H9 (cell line): ENCODE results near the gene PKNOX2. TPM values are rescaled to one million over a fixed set of nuclear protein-coding genes. Genes with fewer than 3 reads are reported as not detected.
A peak's percentile ranks its signal among the peaks of the same experiment; 100 is the strongest.

Experiments used
- DNase-seq: peaks from one replicate; pipeline ENCODE4 v3.0.0-alpha.2; 2017
- H2AFZ ChIP-seq: one replicate; pipeline ENCODE4 v1.6.1; 2013; ENCODE audit warnings: mild to moderate bottlenecking, low read length, control low read depth, moderate library complexity
- H2AK5ac ChIP-seq: 2 replicates; pipeline ENCODE4 v1.6.1; 2013; ENCODE audit warnings: low read length, control low read depth, mixed read lengths; ENCODE audit not compliant: insufficient read length
- H2BK120ac ChIP-seq: one replicate; pipeline ENCODE4 v1.6.1; 2013; ENCODE audit warnings: low read depth, mild to moderate bottlenecking, low read length, control low read depth, inconsistent platforms; ENCODE audit not compliant: poor library complexity, severe bottlenecking
- H2BK12ac ChIP-seq: 2 replicates; pipeline ENCODE4 v1.6.1; 2013; ENCODE audit warnings: low read length, control low read depth, mixed read lengths, low read depth; ENCODE audit not compliant: insufficient read length
- H2BK15ac ChIP-seq: 2 replicates; pipeline ENCODE4 v1.6.1; 2013; ENCODE audit warnings: low read depth, low read length, control low read depth
- H2BK20ac ChIP-seq: one replicate; pipeline ENCODE4 v1.6.1; 2013; ENCODE audit warnings: low read depth, mild to moderate bottlenecking, low read length, control low read depth, inconsistent platforms; ENCODE audit not compliant: poor library complexity, severe bottlenecking
- H2BK5ac ChIP-seq: 2 replicates; pipeline ENCODE4 v1.6.1; 2013; ENCODE audit warnings: low read length, control low read depth, mixed read lengths; ENCODE audit not compliant: insufficient read length
- H3K14ac ChIP-seq: 2 replicates; pipeline ENCODE4 v1.6.1; 2013; ENCODE audit warnings: low read length, control low read depth; ENCODE audit not compliant: insufficient read depth
- H3K18ac ChIP-seq: 2 replicates; pipeline ENCODE4 v1.6.1; 2013; ENCODE audit warnings: low read depth, mild to moderate bottlenecking, mixed read lengths, low read length, control low read depth; ENCODE audit not compliant: insufficient read length
- H3K23ac ChIP-seq: 2 replicates; pipeline ENCODE4 v1.6.1; 2013; ENCODE audit warnings: low read length, control low read depth, mixed read lengths, low read depth; ENCODE audit not compliant: insufficient read length
- H3K23me2 ChIP-seq: 2 replicates; pipeline ENCODE4 v1.6.1; 2013; ENCODE audit warnings: low read depth, mild to moderate bottlenecking, mixed read lengths, low read length, control low read depth; ENCODE audit not compliant: insufficient read length, poor library complexity, severe bottlenecking
- H3K27ac ChIP-seq: 2 replicates; pipeline ENCODE4 v1.5.1; 2013; ENCODE audit warnings: low read length, control low read depth, mixed read lengths, low read depth; ENCODE audit not compliant: insufficient read length
- H3K27me3 ChIP-seq: 2 replicates; pipeline ENCODE4 v1.6.1; 2013; ENCODE audit warnings: low read length, control low read depth, inconsistent platforms; ENCODE audit not compliant: insufficient read depth
- H3K4ac ChIP-seq: 2 replicates; pipeline ENCODE4 v1.6.1; 2013; ENCODE audit warnings: low read depth, mild to moderate bottlenecking, control low read depth, inconsistent platforms, low read length, moderate library complexity
- H3K4me1 ChIP-seq: 2 replicates; pipeline ENCODE4 v1.6.1; 2013; ENCODE audit warnings: low read length, control low read depth, inconsistent platforms; ENCODE audit not compliant: insufficient read depth
- H3K4me2 ChIP-seq: 2 replicates; pipeline ENCODE4 v1.6.1; 2013; ENCODE audit warnings: low read length, control low read depth, mixed read lengths; ENCODE audit not compliant: insufficient read length, insufficient read depth
- H3K56ac ChIP-seq: 2 replicates; pipeline ENCODE4 v1.6.1; 2013; ENCODE audit warnings: low read depth, mild to moderate bottlenecking, mixed read lengths, low read length, control low read depth; ENCODE audit not compliant: insufficient read length
- H3K79me1 ChIP-seq: 2 replicates; pipeline ENCODE4 v1.6.1; 2013; ENCODE audit warnings: low read depth, mild to moderate bottlenecking, moderate library complexity, low read length, control low read depth, inconsistent platforms; ENCODE audit not compliant: insufficient read depth, poor library complexity, severe bottlenecking
- H3K79me2 ChIP-seq: 2 replicates; pipeline ENCODE4 v1.6.1; 2013; ENCODE audit warnings: low read length, control low read depth, inconsistent platforms; ENCODE audit not compliant: insufficient read depth
- H3K9ac ChIP-seq: 2 replicates; pipeline ENCODE4 v1.6.1; 2013; ENCODE audit warnings: low read length, control low read depth, mixed read lengths; ENCODE audit not compliant: insufficient read length; ENCODE audit errors: extremely low read depth
- H3K9me3 ChIP-seq: one replicate; pipeline ENCODE4 v1.6.1; 2013; ENCODE audit warnings: low read depth, low read length, inconsistent platforms; ENCODE audit not compliant: control insufficient read depth
- H3T11ph ChIP-seq: one replicate; pipeline ENCODE4 v1.6.1; 2013; ENCODE audit warnings: mild to moderate bottlenecking, low read length, control low read depth, inconsistent platforms
- H4K20me1 ChIP-seq: one replicate; pipeline ENCODE4 v1.6.1; 2013; ENCODE audit not compliant: control insufficient read depth, insufficient read length, insufficient read depth
- H4K5ac ChIP-seq: 2 replicates; pipeline ENCODE4 v1.6.1; 2013; ENCODE audit warnings: low read depth, mild to moderate bottlenecking, mixed read lengths, low read length, control low read depth; ENCODE audit not compliant: insufficient read length
- H4K8ac ChIP-seq: replicated peaks from 2 replicates; pipeline ENCODE4 v1.6.1; 2013; ENCODE audit warnings: low read length, control low read depth, mixed read lengths, low read depth; ENCODE audit not compliant: insufficient read length
- H4K91ac ChIP-seq: 2 replicates; pipeline ENCODE4 v1.6.1; 2013; ENCODE audit warnings: low read depth, mild to moderate bottlenecking, moderate library complexity, mixed read lengths, low read length, control low read depth; ENCODE audit not compliant: insufficient read length
- H3K27ac Mint-ChIP-seq, 3 experiments: 2 replicates in 2 of 3; 3 replicates in 1 of 3; pipeline ENCODE4 v1.8.0; 2020 to 2021; ENCODE audit warnings: mixed read lengths in 3 of 3, mild to moderate bottlenecking in 1 of 3, moderate library complexity in 1 of 3
- H3K27me3 Mint-ChIP-seq: 2 replicates; pipeline ENCODE4 v1.8.0; 2021; ENCODE audit warnings: low read depth, mild to moderate bottlenecking, moderate library complexity, mixed read lengths
- H3K36me3 Mint-ChIP-seq, 3 experiments: 2 replicates in 2 of 3; 3 replicates in 1 of 3; pipeline ENCODE4 v1.8.0; 2020 to 2021; ENCODE audit warnings: low read depth in 3 of 3, mixed read lengths in 3 of 3; ENCODE audit not compliant: insufficient read depth in 1 of 3
- H3K4me1 Mint-ChIP-seq, 2 experiments: 2 replicates each; pipeline ENCODE4 v1.8.0; 2020; ENCODE audit warnings: mixed read lengths in 2 of 2
- H3K4me3 Mint-ChIP-seq, 2 experiments: 2 replicates in 1 of 2; 3 replicates in 1 of 2; pipeline ENCODE4 v1.8.0; 2020 to 2021; ENCODE audit warnings: mild to moderate bottlenecking in 2 of 2, mixed read lengths in 2 of 2, moderate library complexity in 1 of 2
- H3K9me3 Mint-ChIP-seq, 2 experiments: 2 replicates in 1 of 2; 3 replicates in 1 of 2; pipeline ENCODE4 v1.8.0; 2020; ENCODE audit warnings: mild to moderate bottlenecking in 2 of 2, mixed read lengths in 2 of 2, moderate library complexity in 1 of 2
- WGBS: extraction: QIAGEN DNeasy Blood & Tissue Kit; methylation state at CpG from one replicate; pipeline ENCODE4 v1.1.7; 2013; ENCODE audit warnings: missing lambda C conversion rate, low lambda C conversion rate, mixed read lengths; ENCODE audit not compliant: insufficient read length; ENCODE audit errors: extremely low coverage; 5-methylcytosine and 5-hydroxymethylcytosine counted together
- total RNA-seq: library from RNA; stranded (reverse); gene quantifications from 2 replicates; pipeline ENCODE4 v1.2.1, GENCODE V29; 2021
- TF ChIP-seq, protein P1 (sequence below): fragments of 200-600 bp; sonication (generic); conservative IDR thresholded peaks from 3 replicates; pipeline ENCODE4 v1.8.0; 2021; ENCODE audit warnings: antibody characterized with exemption, mild to moderate bottlenecking

The PKNOX2 gene
- total RNA-seq, 1 experiment from 2014 or later: 1.3 TPM

DNA sequence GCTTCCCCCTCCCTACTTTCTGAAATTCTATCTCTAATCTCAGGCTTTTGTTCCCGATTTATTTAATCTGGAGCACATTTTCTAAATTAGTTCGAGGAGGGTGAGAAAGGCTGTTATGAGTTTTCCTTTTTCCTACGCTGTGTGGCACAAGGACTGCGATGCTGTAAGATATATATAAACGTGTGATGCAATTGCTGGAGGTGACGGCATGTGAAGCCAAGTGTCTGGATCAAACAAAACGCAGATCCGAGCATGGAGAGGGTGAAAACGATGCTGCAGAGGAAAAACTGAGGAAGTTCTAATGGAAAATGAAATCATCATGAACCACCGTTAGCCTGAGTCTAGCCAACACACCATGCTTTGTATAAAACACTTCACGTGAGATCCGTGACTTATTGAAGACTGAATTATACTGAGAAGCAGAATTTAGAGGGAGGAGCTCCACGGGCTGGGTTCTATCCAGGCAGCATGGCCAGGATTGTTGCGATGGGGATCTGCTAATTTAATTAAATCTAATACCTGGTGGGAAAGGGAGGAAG, 4.4 kb downstream of the PKNOX2 start:
- H3K18ac ChIP-seq: no peak overlapping the region
- TF ChIP-seq, protein P1, sequence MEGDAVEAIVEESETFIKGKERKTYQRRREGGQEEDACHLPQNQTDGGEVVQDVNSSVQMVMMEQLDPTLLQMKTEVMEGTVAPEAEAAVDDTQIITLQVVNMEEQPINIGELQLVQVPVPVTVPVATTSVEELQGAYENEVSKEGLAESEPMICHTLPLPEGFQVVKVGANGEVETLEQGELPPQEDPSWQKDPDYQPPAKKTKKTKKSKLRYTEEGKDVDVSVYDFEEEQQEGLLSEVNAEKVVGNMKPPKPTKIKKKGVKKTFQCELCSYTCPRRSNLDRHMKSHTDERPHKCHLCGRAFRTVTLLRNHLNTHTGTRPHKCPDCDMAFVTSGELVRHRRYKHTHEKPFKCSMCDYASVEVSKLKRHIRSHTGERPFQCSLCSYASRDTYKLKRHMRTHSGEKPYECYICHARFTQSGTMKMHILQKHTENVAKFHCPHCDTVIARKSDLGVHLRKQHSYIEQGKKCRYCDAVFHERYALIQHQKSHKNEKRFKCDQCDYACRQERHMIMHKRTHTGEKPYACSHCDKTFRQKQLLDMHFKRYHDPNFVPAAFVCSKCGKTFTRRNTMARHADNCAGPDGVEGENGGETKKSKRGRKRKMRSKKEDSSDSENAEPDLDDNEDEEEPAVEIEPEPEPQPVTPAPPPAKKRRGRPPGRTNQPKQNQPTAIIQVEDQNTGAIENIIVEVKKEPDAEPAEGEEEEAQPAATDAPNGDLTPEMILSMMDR: no peak
- no peak overlapping the region for H3K14ac ChIP-seq
- H4K8ac ChIP-seq: no peak overlapping the region
- Mint-ChIP-seq H3K27ac (no peak overlapping the region), H3K27me3 (peaks cover 87% of the 10 kb centered on the region), H3K36me3 (no peaks in the 10 kb centered on the region), H3K9me3 (no peaks in the 10 kb centered on the region), H3K4me1 (peaks cover 58 to 66% of the 10 kb centered on the region in 2 experiments), H3K4me3 (peak overlapping the region in 1 of 2 experiments; percentile 7; a peak in 2 of 5 replicates)
- H3K4me1 ChIP-seq: peaks cover 5% of the 10 kb centered on the region; the same call in 1 of the 2 replicates
- no peak for DNase-seq
- H2BK5ac ChIP-seq: no peak overlapping the region
- no peak overlapping the region for H2BK12ac ChIP-seq
- no peaks in the 10 kb centered on the region for H3K79me1 ChIP-seq
- no peak overlapping the region for H3K56ac ChIP-seq
- H2AFZ ChIP-seq: no peak overlapping the region
- H3K23me2 ChIP-seq: peaks cover 34% of the 10 kb centered on the region
- H4K91ac ChIP-seq: no peak overlapping the region
- H3K27me3 ChIP-seq: peaks cover 40% of the 10 kb centered on the region
- H2AK5ac ChIP-seq: no peak overlapping the region
- H3K79me2 ChIP-seq: no peaks in the 10 kb centered on the region
- no peak overlapping the region for H3K27ac ChIP-seq
- no peak overlapping the region for H3K4me2 ChIP-seq
- no peak overlapping the region for H2BK15ac ChIP-seq
- H4K5ac ChIP-seq: no peak overlapping the region
- H3K4ac ChIP-seq: no peak overlapping the region
- no peak overlapping the region for H3K9ac ChIP-seq
- H2BK20ac ChIP-seq: no peak overlapping the region
- no peak overlapping the region for H2BK120ac ChIP-seq
- no peaks in the 10 kb centered on the region for H4K20me1 ChIP-seq
- WGBS: no CpG with 5 or more reads among the region's 14 CpGs
- no peak overlapping the region for H3T11ph ChIP-seq
- no peak overlapping the region for H3K23ac ChIP-seq
- H3K9me3 ChIP-seq: no peaks in the 10 kb centered on the region
